Ishikawa (cell line): Measurements from ENCODE around the gene VTI1B.

Source experiments
- EP300 ChIP-seq: IDR thresholded peaks from 2 replicates; pipeline ENCODE4 v1.6.1; 2012; ENCODE audit warnings: borderline replicate concordance
- RAD21 ChIP-seq: IDR thresholded peaks from 2 replicates; pipeline ENCODE4 v1.6.1; 2012; ENCODE audit warnings: low read depth
- TAF1 ChIP-seq: IDR thresholded peaks from 2 replicates; pipeline ENCODE4 v1.6.1; 2012; ENCODE audit warnings: low read depth, mild to moderate bottlenecking
- TCF12 ChIP-seq: IDR thresholded peaks from 2 replicates; pipeline ENCODE4 v1.6.1; 2012; ENCODE audit warnings: low read depth
- YY1 ChIP-seq: IDR thresholded peaks from 2 replicates; pipeline ENCODE4 v1.6.1; 2012; ENCODE audit warnings: low read depth
- TF ChIP-seq, protein P1 (sequence below): IDR thresholded peaks from 2 replicates; pipeline ENCODE4 v1.6.1; 2012; ENCODE audit warnings: low read depth, mild to moderate bottlenecking
- TF ChIP-seq, protein P2 (sequence below): IDR thresholded peaks from 2 replicates; pipeline ENCODE4 v1.6.1; 2012

DNA sequence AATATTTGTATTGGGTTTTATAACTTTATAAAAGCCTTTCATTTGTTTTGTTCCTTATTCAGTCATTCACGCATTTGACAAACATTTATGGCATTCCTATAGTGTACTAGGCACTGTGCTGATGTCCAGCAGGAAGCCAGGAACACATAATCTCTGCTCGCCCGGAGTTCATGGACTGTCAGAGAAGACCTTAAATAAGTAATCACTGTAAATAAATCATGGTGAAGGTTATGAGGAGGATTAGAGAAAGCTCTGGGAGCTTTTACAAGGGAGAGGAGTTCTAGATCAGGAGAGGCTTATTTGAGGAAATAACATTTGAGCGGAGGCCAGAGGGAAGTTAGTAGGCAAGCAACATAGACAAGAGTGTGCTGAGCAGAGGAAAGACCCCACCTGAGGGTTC, 22.6 kb upstream of the VTI1B start:
- TF ChIP-seq YY1: no peak
- TF ChIP-seq RAD21: no peak
- no peak for TF ChIP-seq TAF1
- TF ChIP-seq, protein P1, sequence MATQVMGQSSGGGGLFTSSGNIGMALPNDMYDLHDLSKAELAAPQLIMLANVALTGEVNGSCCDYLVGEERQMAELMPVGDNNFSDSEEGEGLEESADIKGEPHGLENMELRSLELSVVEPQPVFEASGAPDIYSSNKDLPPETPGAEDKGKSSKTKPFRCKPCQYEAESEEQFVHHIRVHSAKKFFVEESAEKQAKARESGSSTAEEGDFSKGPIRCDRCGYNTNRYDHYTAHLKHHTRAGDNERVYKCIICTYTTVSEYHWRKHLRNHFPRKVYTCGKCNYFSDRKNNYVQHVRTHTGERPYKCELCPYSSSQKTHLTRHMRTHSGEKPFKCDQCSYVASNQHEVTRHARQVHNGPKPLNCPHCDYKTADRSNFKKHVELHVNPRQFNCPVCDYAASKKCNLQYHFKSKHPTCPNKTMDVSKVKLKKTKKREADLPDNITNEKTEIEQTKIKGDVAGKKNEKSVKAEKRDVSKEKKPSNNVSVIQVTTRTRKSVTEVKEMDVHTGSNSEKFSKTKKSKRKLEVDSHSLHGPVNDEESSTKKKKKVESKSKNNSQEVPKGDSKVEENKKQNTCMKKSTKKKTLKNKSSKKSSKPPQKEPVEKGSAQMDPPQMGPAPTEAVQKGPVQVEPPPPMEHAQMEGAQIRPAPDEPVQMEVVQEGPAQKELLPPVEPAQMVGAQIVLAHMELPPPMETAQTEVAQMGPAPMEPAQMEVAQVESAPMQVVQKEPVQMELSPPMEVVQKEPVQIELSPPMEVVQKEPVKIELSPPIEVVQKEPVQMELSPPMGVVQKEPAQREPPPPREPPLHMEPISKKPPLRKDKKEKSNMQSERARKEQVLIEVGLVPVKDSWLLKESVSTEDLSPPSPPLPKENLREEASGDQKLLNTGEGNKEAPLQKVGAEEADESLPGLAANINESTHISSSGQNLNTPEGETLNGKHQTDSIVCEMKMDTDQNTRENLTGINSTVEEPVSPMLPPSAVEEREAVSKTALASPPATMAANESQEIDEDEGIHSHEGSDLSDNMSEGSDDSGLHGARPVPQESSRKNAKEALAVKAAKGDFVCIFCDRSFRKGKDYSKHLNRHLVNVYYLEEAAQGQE: no peak
- no peak for TF ChIP-seq EP300
- TF ChIP-seq TCF12: no peak
- TF ChIP-seq, protein P2, sequence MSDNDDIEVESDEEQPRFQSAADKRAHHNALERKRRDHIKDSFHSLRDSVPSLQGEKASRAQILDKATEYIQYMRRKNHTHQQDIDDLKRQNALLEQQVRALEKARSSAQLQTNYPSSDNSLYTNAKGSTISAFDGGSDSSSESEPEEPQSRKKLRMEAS: no peak
